ENCODE results near the gene IER5.

GRCh38 chr1:181101581-181102226 lies 13.2 kb downstream of the IER5 start:
- TF ChIP-seq HOXC10 (CRISPR knock-in tag; IDR thresholded peaks at IDR 0.05) (no peak), ZNF202 (tag by site-specific recombination; IDR thresholded peaks at IDR 0.05; ENCODE audit: borderline replicate concordance) (no peak)

All from HEK293 (cell line).